H9 (cell line): Measurements from ENCODE around the gene DDX25. TPM values are rescaled to one million over a fixed set of nuclear protein-coding genes. Genes with fewer than 3 reads are reported as not detected.

Source experiments
- DNase-seq: peaks from one replicate; pipeline ENCODE4 v3.0.0-alpha.2; 2017
- H2AFZ ChIP-seq: one replicate; pipeline ENCODE4 v1.6.1; 2013; ENCODE audit warnings: mild to moderate bottlenecking, low read length, control low read depth, moderate library complexity
- H2AK5ac ChIP-seq: 2 replicates; pipeline ENCODE4 v1.6.1; 2013; ENCODE audit warnings: low read length, control low read depth, mixed read lengths; ENCODE audit not compliant: insufficient read length
- H2BK120ac ChIP-seq: one replicate; pipeline ENCODE4 v1.6.1; 2013; ENCODE audit warnings: low read depth, mild to moderate bottlenecking, low read length, control low read depth, inconsistent platforms; ENCODE audit not compliant: poor library complexity, severe bottlenecking
- H2BK12ac ChIP-seq: 2 replicates; pipeline ENCODE4 v1.6.1; 2013; ENCODE audit warnings: low read length, control low read depth, mixed read lengths, low read depth; ENCODE audit not compliant: insufficient read length
- H2BK15ac ChIP-seq: 2 replicates; pipeline ENCODE4 v1.6.1; 2013; ENCODE audit warnings: low read depth, low read length, control low read depth
- H2BK20ac ChIP-seq: one replicate; pipeline ENCODE4 v1.6.1; 2013; ENCODE audit warnings: low read depth, mild to moderate bottlenecking, low read length, control low read depth, inconsistent platforms; ENCODE audit not compliant: poor library complexity, severe bottlenecking
- H2BK5ac ChIP-seq: 2 replicates; pipeline ENCODE4 v1.6.1; 2013; ENCODE audit warnings: low read length, control low read depth, mixed read lengths; ENCODE audit not compliant: insufficient read length
- H3K14ac ChIP-seq: 2 replicates; pipeline ENCODE4 v1.6.1; 2013; ENCODE audit warnings: low read length, control low read depth; ENCODE audit not compliant: insufficient read depth
- H3K18ac ChIP-seq: 2 replicates; pipeline ENCODE4 v1.6.1; 2013; ENCODE audit warnings: low read depth, mild to moderate bottlenecking, mixed read lengths, low read length, control low read depth; ENCODE audit not compliant: insufficient read length
- H3K23ac ChIP-seq: 2 replicates; pipeline ENCODE4 v1.6.1; 2013; ENCODE audit warnings: low read length, control low read depth, mixed read lengths, low read depth; ENCODE audit not compliant: insufficient read length
- H3K23me2 ChIP-seq: 2 replicates; pipeline ENCODE4 v1.6.1; 2013; ENCODE audit warnings: low read depth, mild to moderate bottlenecking, mixed read lengths, low read length, control low read depth; ENCODE audit not compliant: insufficient read length, poor library complexity, severe bottlenecking
- H3K27ac ChIP-seq: 2 replicates; pipeline ENCODE4 v1.5.1; 2013; ENCODE audit warnings: low read length, control low read depth, mixed read lengths, low read depth; ENCODE audit not compliant: insufficient read length
- H3K27me3 ChIP-seq: 2 replicates; pipeline ENCODE4 v1.6.1; 2013; ENCODE audit warnings: low read length, control low read depth, inconsistent platforms; ENCODE audit not compliant: insufficient read depth
- H3K4ac ChIP-seq: 2 replicates; pipeline ENCODE4 v1.6.1; 2013; ENCODE audit warnings: low read depth, mild to moderate bottlenecking, control low read depth, inconsistent platforms, low read length, moderate library complexity
- H3K4me1 ChIP-seq: 2 replicates; pipeline ENCODE4 v1.6.1; 2013; ENCODE audit warnings: low read length, control low read depth, inconsistent platforms; ENCODE audit not compliant: insufficient read depth
- H3K4me2 ChIP-seq: 2 replicates; pipeline ENCODE4 v1.6.1; 2013; ENCODE audit warnings: low read length, control low read depth, mixed read lengths; ENCODE audit not compliant: insufficient read length, insufficient read depth
- H3K56ac ChIP-seq: 2 replicates; pipeline ENCODE4 v1.6.1; 2013; ENCODE audit warnings: low read depth, mild to moderate bottlenecking, mixed read lengths, low read length, control low read depth; ENCODE audit not compliant: insufficient read length
- H3K79me1 ChIP-seq: 2 replicates; pipeline ENCODE4 v1.6.1; 2013; ENCODE audit warnings: low read depth, mild to moderate bottlenecking, moderate library complexity, low read length, control low read depth, inconsistent platforms; ENCODE audit not compliant: insufficient read depth, poor library complexity, severe bottlenecking
- H3K79me2 ChIP-seq: 2 replicates; pipeline ENCODE4 v1.6.1; 2013; ENCODE audit warnings: low read length, control low read depth, inconsistent platforms; ENCODE audit not compliant: insufficient read depth
- H3K9ac ChIP-seq: 2 replicates; pipeline ENCODE4 v1.6.1; 2013; ENCODE audit warnings: low read length, control low read depth, mixed read lengths; ENCODE audit not compliant: insufficient read length; ENCODE audit errors: extremely low read depth
- H3K9me3 ChIP-seq: one replicate; pipeline ENCODE4 v1.6.1; 2013; ENCODE audit warnings: low read depth, low read length, inconsistent platforms; ENCODE audit not compliant: control insufficient read depth
- H3T11ph ChIP-seq: one replicate; pipeline ENCODE4 v1.6.1; 2013; ENCODE audit warnings: mild to moderate bottlenecking, low read length, control low read depth, inconsistent platforms
- H4K20me1 ChIP-seq: one replicate; pipeline ENCODE4 v1.6.1; 2013; ENCODE audit not compliant: control insufficient read depth, insufficient read length, insufficient read depth
- H4K5ac ChIP-seq: 2 replicates; pipeline ENCODE4 v1.6.1; 2013; ENCODE audit warnings: low read depth, mild to moderate bottlenecking, mixed read lengths, low read length, control low read depth; ENCODE audit not compliant: insufficient read length
- H4K8ac ChIP-seq: replicated peaks from 2 replicates; pipeline ENCODE4 v1.6.1; 2013; ENCODE audit warnings: low read length, control low read depth, mixed read lengths, low read depth; ENCODE audit not compliant: insufficient read length
- H4K91ac ChIP-seq: 2 replicates; pipeline ENCODE4 v1.6.1; 2013; ENCODE audit warnings: low read depth, mild to moderate bottlenecking, moderate library complexity, mixed read lengths, low read length, control low read depth; ENCODE audit not compliant: insufficient read length
- H3K27ac Mint-ChIP-seq, 3 experiments: 2 replicates in 2 of 3; 3 replicates in 1 of 3; pipeline ENCODE4 v1.8.0; 2020 to 2021; ENCODE audit warnings: mixed read lengths in 3 of 3, mild to moderate bottlenecking in 1 of 3, moderate library complexity in 1 of 3
- H3K27me3 Mint-ChIP-seq: 2 replicates; pipeline ENCODE4 v1.8.0; 2021; ENCODE audit warnings: low read depth, mild to moderate bottlenecking, moderate library complexity, mixed read lengths
- H3K36me3 Mint-ChIP-seq, 3 experiments: 2 replicates in 2 of 3; 3 replicates in 1 of 3; pipeline ENCODE4 v1.8.0; 2020 to 2021; ENCODE audit warnings: low read depth in 3 of 3, mixed read lengths in 3 of 3; ENCODE audit not compliant: insufficient read depth in 1 of 3
- H3K4me1 Mint-ChIP-seq, 2 experiments: 2 replicates each; pipeline ENCODE4 v1.8.0; 2020; ENCODE audit warnings: mixed read lengths in 2 of 2
- H3K4me3 Mint-ChIP-seq, 2 experiments: 2 replicates in 1 of 2; 3 replicates in 1 of 2; pipeline ENCODE4 v1.8.0; 2020 to 2021; ENCODE audit warnings: mild to moderate bottlenecking in 2 of 2, mixed read lengths in 2 of 2, moderate library complexity in 1 of 2
- H3K9me3 Mint-ChIP-seq, 2 experiments: 2 replicates in 1 of 2; 3 replicates in 1 of 2; pipeline ENCODE4 v1.8.0; 2020; ENCODE audit warnings: mild to moderate bottlenecking in 2 of 2, mixed read lengths in 2 of 2, moderate library complexity in 1 of 2
- WGBS: extraction: QIAGEN DNeasy Blood & Tissue Kit; methylation state at CpG from one replicate; pipeline ENCODE4 v1.1.7; 2013; ENCODE audit warnings: missing lambda C conversion rate, low lambda C conversion rate, mixed read lengths; ENCODE audit not compliant: insufficient read length; ENCODE audit errors: extremely low coverage; 5-methylcytosine and 5-hydroxymethylcytosine counted together
- total RNA-seq: library from RNA; stranded (reverse); gene quantifications from 2 replicates; pipeline ENCODE4 v1.2.1, GENCODE V29; 2021
- TF ChIP-seq, protein P1 (sequence below): fragments of 200-600 bp; sonication (generic); conservative IDR thresholded peaks from 3 replicates; pipeline ENCODE4 v1.8.0; 2021; ENCODE audit warnings: antibody characterized with exemption, mild to moderate bottlenecking

DDX25 gene
- total RNA-seq, 1 experiment from 2014 or later = 6.9 TPM

DNA sequence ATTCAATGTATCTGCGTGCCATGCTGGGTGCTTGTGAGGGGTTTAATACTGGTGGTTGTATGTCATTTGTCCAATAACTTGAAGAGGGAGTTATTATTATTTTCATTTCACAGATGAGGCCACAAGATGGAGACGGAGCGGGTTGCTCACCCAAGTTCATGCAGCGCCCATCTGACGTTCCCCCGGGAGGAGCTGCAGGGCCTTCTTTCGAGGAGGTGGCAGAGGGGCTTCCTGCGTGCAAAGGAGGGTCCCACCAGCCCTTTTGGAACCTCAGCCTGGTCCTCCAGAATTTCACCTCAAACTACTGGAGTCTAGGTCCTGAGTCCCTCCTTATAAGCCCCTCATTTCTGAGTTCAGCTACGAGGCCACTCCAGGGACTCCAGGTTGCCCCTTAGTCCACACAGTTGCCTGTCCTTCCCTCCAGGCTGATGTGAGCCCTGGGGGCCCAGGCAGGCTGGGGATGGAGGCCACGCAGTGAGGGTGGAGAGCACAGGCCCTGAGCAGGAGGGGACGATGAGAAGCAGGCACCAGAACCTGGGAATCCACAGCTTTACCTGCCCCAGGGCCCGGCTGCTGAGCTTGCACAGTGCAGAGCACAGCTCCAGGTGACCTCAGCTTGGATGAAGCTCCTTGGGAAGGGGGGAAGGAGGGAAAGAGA lies 38.6 kb downstream of the DDX25 start:
- Histone ChIP-seq H2AFZ (no peak overlapping the region), H4K8ac (no peak overlapping the region), H3K27ac (no peak overlapping the region), H4K5ac (no peak overlapping the region), H3K18ac (no peak overlapping the region), H3K4ac (no peak overlapping the region), H3K14ac (no peak overlapping the region), H3K4me2 (no peak overlapping the region), H3K79me2 (no peaks in the 10 kb centered on the region), H3K56ac (no peak overlapping the region), H3T11ph (no peak overlapping the region), H2BK15ac (no peak overlapping the region), H4K20me1 (no peaks in the 10 kb centered on the region), H2AK5ac (no peak overlapping the region), H2BK120ac (no peak overlapping the region), H3K23ac (no peak overlapping the region), H2BK5ac (no peak overlapping the region), H3K4me1 (peaks cover 3% of the 10 kb centered on the region; the same call in 1 of the 2 replicates), H4K91ac (no peak overlapping the region), H3K27me3 (no peaks in the 10 kb centered on the region), H2BK12ac (no peak overlapping the region), H2BK20ac (no peak overlapping the region), H3K9ac (no peak overlapping the region), H3K79me1 (no peaks in the 10 kb centered on the region), H3K9me3 (no peaks in the 10 kb centered on the region), H3K23me2 (no peaks in the 10 kb centered on the region)
- H3K27ac Mint-ChIP-seq = peak overlapping the region in 1 of 3 experiments; percentile 37; a peak in 2 of 7 replicates
- no peak overlapping the region for H3K4me3 Mint-ChIP-seq
- H3K36me3 Mint-ChIP-seq = no peaks in the 10 kb centered on the region; a peak in 1 of 7 replicates
- H3K27me3 Mint-ChIP-seq = no peaks in the 10 kb centered on the region
- TF ChIP-seq, protein P1, sequence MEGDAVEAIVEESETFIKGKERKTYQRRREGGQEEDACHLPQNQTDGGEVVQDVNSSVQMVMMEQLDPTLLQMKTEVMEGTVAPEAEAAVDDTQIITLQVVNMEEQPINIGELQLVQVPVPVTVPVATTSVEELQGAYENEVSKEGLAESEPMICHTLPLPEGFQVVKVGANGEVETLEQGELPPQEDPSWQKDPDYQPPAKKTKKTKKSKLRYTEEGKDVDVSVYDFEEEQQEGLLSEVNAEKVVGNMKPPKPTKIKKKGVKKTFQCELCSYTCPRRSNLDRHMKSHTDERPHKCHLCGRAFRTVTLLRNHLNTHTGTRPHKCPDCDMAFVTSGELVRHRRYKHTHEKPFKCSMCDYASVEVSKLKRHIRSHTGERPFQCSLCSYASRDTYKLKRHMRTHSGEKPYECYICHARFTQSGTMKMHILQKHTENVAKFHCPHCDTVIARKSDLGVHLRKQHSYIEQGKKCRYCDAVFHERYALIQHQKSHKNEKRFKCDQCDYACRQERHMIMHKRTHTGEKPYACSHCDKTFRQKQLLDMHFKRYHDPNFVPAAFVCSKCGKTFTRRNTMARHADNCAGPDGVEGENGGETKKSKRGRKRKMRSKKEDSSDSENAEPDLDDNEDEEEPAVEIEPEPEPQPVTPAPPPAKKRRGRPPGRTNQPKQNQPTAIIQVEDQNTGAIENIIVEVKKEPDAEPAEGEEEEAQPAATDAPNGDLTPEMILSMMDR = no peak
- no CpG with 5 or more reads among the region's 12 CpGs for WGBS
- H3K9me3 Mint-ChIP-seq = no peaks in the 10 kb centered on the region
- peaks cover 19 to 27% of the 10 kb centered on the region in 2 experiments for H3K4me1 Mint-ChIP-seq
- DNase-seq = no peak
